GM12878 (cell line): ENCODE data around the gene OTOS. TPM values are rescaled to one million over a fixed set of nuclear protein-coding genes. Genes with fewer than 3 reads are reported as not detected.

Experiments
- ATAC-seq: fragments of 200-7000 bp; cut with Tn5 transposase; 3 replicates; pipeline ENCODE4 v1.9.1; 2020; ENCODE audit warnings: mild to moderate bottlenecking, moderate library complexity
- BruUV-seq: library from RNA; stranded (reverse); fragments of 400-500 nt; replicated peaks from 2 replicates; lab custom pipeline; 2021; lab: Mats Ljungman, UMichigan
- CTCF ChIA-PET: fragments of 300-600 bp; sonication (Branson Sonifier 250); formaldehyde crosslinking; extraction: SDS; loops from one replicate; lab custom pipeline; 2021; ENCODE audit warnings: inconsistent platforms; lab: Yijun Ruan, JAX
- POLR2A ChIA-PET: fragments of 350-600 bp; formaldehyde crosslinking; extraction: SDS; loops from one replicate; lab custom pipeline; 2021; ENCODE audit warnings: inconsistent platforms; lab: Charles Lee
- RAD21 ChIA-PET: fragments of 300-600 bp; sonication (Branson Sonifier 250); formaldehyde crosslinking; loops from one replicate; lab custom pipeline; 2023; ENCODE audit warnings: antibody characterized with exemption; ENCODE audit not compliant: unreplicated experiment; lab: Charles Lee
- SMC1A ChIA-PET: fragments of 300-600 bp; sonication (Branson Sonifier 250); formaldehyde crosslinking; loops from one replicate; lab custom pipeline; 2023; ENCODE audit not compliant: unreplicated experiment, uncharacterized antibody; lab: Charles Lee
- DNase-seq: peaks from one replicate; pipeline ENCODE4 v3.0.0-alpha.2; 2011; ENCODE audit warnings: low read depth, low spot score
- FAIRE-seq: peaks from 3 replicates; lab custom pipeline; 2011; peaks lifted over from hg19 to GRCh38; lab: Jason Lieb, UNC
- H2AFZ ChIP-seq: 2 replicates; pipeline ENCODE4 v1.6.0; 2011; ENCODE audit warnings: low read depth, low read length, control low read depth; ENCODE audit not compliant: control insufficient read depth
- H3K27ac ChIP-seq: 2 replicates; pipeline ENCODE4 v1.5.1; 2011; ENCODE audit warnings: control low read depth; ENCODE audit not compliant: control insufficient read depth, insufficient read depth
- H3K27me3 ChIP-seq, 2 experiments: replicated peaks in 1 of 2; 2 replicates each; pipeline versions ENCODE4 v1.6.0 to v1.6.1; 2011; ENCODE audit warnings: low read length in 1 of 2; ENCODE audit not compliant: control insufficient read depth in 2 of 2, insufficient read depth in 2 of 2
- H3K36me3 ChIP-seq, 2 experiments: 2 replicates each; pipeline ENCODE4 v1.5.1; 2011; ENCODE audit warnings: low read length in 1 of 2; ENCODE audit not compliant: control insufficient read depth in 2 of 2, insufficient read depth in 2 of 2
- H3K4me1 ChIP-seq: 2 replicates; pipeline ENCODE4 v1.6.1; 2011; ENCODE audit warnings: mild to moderate bottlenecking, low read length, moderate library complexity, mixed read lengths; ENCODE audit not compliant: control insufficient read depth, insufficient read depth
- H3K4me2 ChIP-seq: 2 replicates; pipeline ENCODE4 v1.6.0; 2011; ENCODE audit warnings: control low read depth; ENCODE audit not compliant: control insufficient read depth, insufficient read depth
- H3K4me3 ChIP-seq: fragments of 200-600 bp; sonication (generic); 2 replicates; pipeline ENCODE4 v1.5.1; 2016
- H3K79me2 ChIP-seq: 2 replicates; pipeline ENCODE4 v1.6.0; 2011; ENCODE audit warnings: low read length; ENCODE audit not compliant: control insufficient read depth, insufficient read depth
- H3K9ac ChIP-seq: 2 replicates; pipeline ENCODE4 v1.8.0; 2011; ENCODE audit warnings: low read length, control low read depth, mixed read lengths; ENCODE audit not compliant: control insufficient read depth, insufficient read depth
- H3K9me3 ChIP-seq: replicated peaks from 3 replicates; pipeline ENCODE4 v1.5.1; 2011; ENCODE audit warnings: mild to moderate bottlenecking, low read length; ENCODE audit not compliant: control insufficient read depth, insufficient read depth
- H4K20me1 ChIP-seq: 2 replicates; pipeline ENCODE4 v1.6.0; 2011; ENCODE audit not compliant: control insufficient read depth, insufficient read depth
- FOS ChIP-seq: IDR thresholded peaks from 3 replicates; pipeline ENCODE4 v1.6.1; 2011; ENCODE audit warnings: borderline replicate concordance; ENCODE audit not compliant: insufficient read length; ENCODE audit errors: extremely low read depth
- GABPA ChIP-seq: IDR thresholded peaks from 2 replicates; pipeline ENCODE4 v1.6.1; 2014; ENCODE audit warnings: antibody characterized with exemption, low read depth, mild to moderate bottlenecking, inconsistent platforms
- GATAD2B ChIP-seq: fragments of 450-650 bp; conservative IDR thresholded peaks from 2 replicates; pipeline ENCODE4 v1.6.1; 2017; ENCODE audit warnings: low read depth, mild to moderate bottlenecking, moderate library complexity
- JUND ChIP-seq: IDR thresholded peaks from 2 replicates; pipeline ENCODE4 v1.6.1; 2012; ENCODE audit warnings: low read depth, mild to moderate bottlenecking, low read length, improper control_type of control experiment, moderate library complexity
- KAT2A ChIP-seq: conservative IDR thresholded peaks from 2 replicates; pipeline ENCODE4 v1.6.1; 2011; ENCODE audit warnings: low read depth, low read length; ENCODE audit not compliant: control insufficient read depth
- MEF2B ChIP-seq: fragments of 450-650 bp; IDR thresholded peaks from 2 replicates; pipeline ENCODE4 v1.6.1; 2018; ENCODE audit warnings: mild to moderate bottlenecking, moderate library complexity; ENCODE audit not compliant: partially characterized antibody, poor library complexity, severe bottlenecking
- NR2F1 ChIP-seq: fragments of 450-650 bp; conservative IDR thresholded peaks from 2 replicates; pipeline ENCODE4 v1.6.1; 2017; ENCODE audit warnings: mild to moderate bottlenecking
- RCOR1 ChIP-seq: conservative IDR thresholded peaks from 2 replicates; pipeline ENCODE4 v1.6.1; 2012; ENCODE audit warnings: low read depth, low read length, improper control_type of control experiment
- TCF12 ChIP-seq: IDR thresholded peaks from 2 replicates; pipeline ENCODE4 v1.6.1; 2011; ENCODE audit warnings: low read depth, mild to moderate bottlenecking, low read length
- TCF3 ChIP-seq: IDR thresholded peaks from 2 replicates; pipeline ENCODE4 v1.6.1; 2012; ENCODE audit warnings: low read depth, mild to moderate bottlenecking, low read length, borderline replicate concordance; ENCODE audit not compliant: insufficient read depth
- ZBTB4 ChIP-seq: fragments of 450-650 bp; formaldehyde crosslinking; IDR thresholded peaks from 2 replicates; pipeline ENCODE4 v1.4.0; 2022; ENCODE audit warnings: mild to moderate bottlenecking, moderate library complexity
- WGBS: methylation state at CpG from one replicate; pipeline ENCODE4 v1.1.6; 2016; ENCODE audit warnings: low lambda C conversion rate; ENCODE audit not compliant: insufficient replicate concordance, insufficient coverage; ENCODE audit errors: missing lambda C conversion rate; 5-methylcytosine and 5-hydroxymethylcytosine counted together
- in situ Hi-C: fragments of 300-500 bp; cut with MboI; formaldehyde crosslinking; loops from 9 replicates; pipeline ENCODE4 v1.14.3; 2018; ENCODE audit warnings: mixed read lengths
- intact Hi-C: fragments of 100-400 bp; cut with micrococcal nuclease; formaldehyde crosslinking; loops from one replicate; pipeline ENCODE4 v1.14.2; 2022; ENCODE audit not compliant: unreplicated experiment
- polyA plus RNA-seq, 11 experiments: library from polyadenylated mRNA; depleted of rRNA in 4 of 11; unstranded in 6 of 11; stranded (reverse) in 5 of 11; fragments of >200 nt; fragmentation: Nextera tagmentation in 4 of 11; fragmentation: Illumina TruSeq in 1 of 11; extraction: Ambion mirVana in 4 of 11; extraction: Trizol in 1 of 11; gene quantifications; 1 replicate in 1 of 11; 2 replicates in 10 of 11; pipeline versions ENCODE4 v1.2.1 to v1.2.3, GENCODE V29; 2011 to 2016; ENCODE audit warnings: inconsistent platforms in 2 of 11, missing spikeins in 2 of 11, low read depth in 1 of 11
- total RNA-seq, 4 experiments: library from RNA; depleted of rRNA in 3 of 4; stranded (reverse); fragments of >200 nt in 3 of 4; fragmentation: Illumina TruSeq in 1 of 4; extraction: Trizol in 1 of 4; gene quantifications; 2 replicates each; pipeline versions ENCODE4 v1.2.1 to v1.2.3, GENCODE V29; 2013 to 2021
- TF ChIP-seq, protein P1 (sequence below): fragments of 450-650 bp; IDR thresholded peaks from 2 replicates; pipeline ENCODE4 v1.6.1; 2016; ENCODE audit warnings: mild to moderate bottlenecking

Gene OTOS
- total and polyA plus RNA-seq, 10 of the 15 experiments (the other 5 are each of a cell fraction or from before 2014, with no cell fraction given), result not detected

GRCh38 chr2:240164586-240164985 is 24.1 kb upstream of the OTOS start (continued):
- TF ChIP-seq ZBTB4 (no peak), GABPA (no peak)

- no TSS peak for BruUV-seq
- Histone ChIP-seq H3K27me3 (no peaks in the 10 kb centered on the region), H3K36me3 (no peaks in the 10 kb centered on the region), H3K4me1 (no peaks in the 10 kb centered on the region), H4K20me1 (no peaks in the 10 kb centered on the region), H3K27ac (no peak overlapping the region), H3K4me2 (no peak overlapping the region), H3K9me3 (no peaks in the 10 kb centered on the region; the same call in 2 of the 3 replicates), H3K4me3 (no peak overlapping the region), H2AFZ (no peak overlapping the region), H3K79me2 (no peaks in the 10 kb centered on the region), H3K9ac (no peak overlapping the region)
- in situ Hi-C loops (no loop called here), intact Hi-C loops (no loop called here)
- TF ChIP-seq GABPA, result no peak
- no peak for TF ChIP-seq TCF3
- no peak for TF ChIP-seq RCOR1
- TF ChIP-seq, protein P1, sequence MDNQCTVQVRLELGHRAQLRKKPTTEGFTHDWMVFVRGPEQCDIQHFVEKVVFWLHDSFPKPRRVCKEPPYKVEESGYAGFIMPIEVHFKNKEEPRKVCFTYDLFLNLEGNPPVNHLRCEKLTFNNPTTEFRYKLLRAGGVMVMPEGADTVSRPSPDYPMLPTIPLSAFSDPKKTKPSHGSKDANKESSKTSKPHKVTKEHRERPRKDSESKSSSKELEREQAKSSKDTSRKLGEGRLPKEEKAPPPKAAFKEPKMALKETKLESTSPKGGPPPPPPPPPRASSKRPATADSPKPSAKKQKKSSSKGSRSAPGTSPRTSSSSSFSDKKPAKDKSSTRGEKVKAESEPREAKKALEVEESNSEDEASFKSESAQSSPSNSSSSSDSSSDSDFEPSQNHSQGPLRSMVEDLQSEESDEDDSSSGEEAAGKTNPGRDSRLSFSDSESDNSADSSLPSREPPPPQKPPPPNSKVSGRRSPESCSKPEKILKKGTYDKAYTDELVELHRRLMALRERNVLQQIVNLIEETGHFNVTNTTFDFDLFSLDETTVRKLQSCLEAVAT, result no peak
- no peak for TF ChIP-seq TCF12
- no peak for TF ChIP-seq FOS
- no peak for TF ChIP-seq KAT2A
- TF ChIP-seq NR2F1, result no peak
- no peak for TF ChIP-seq MEF2B
- no peak for TF ChIP-seq JUND
- TF ChIP-seq GATAD2B, result no peak
- DNase-seq (no peak), FAIRE-seq (no peak), ATAC-seq (no peak)
- SMC1A ChIA-PET, result no interaction called here
- CTCF ChIA-PET, result no interaction called here
- POLR2A ChIA-PET, result no interaction called here
- RAD21 ChIA-PET, result no interaction called here
- 11% methylated on average over 4 of the region's 4 CpGs for WGBS
Measured at GRCh38 chr2:240163844-240164574, 23.6 kb upstream of the OTOS start.
